ENCODE results near the gene ESRRG. TPM values are rescaled to one million over a fixed set of nuclear protein-coding genes. Genes with fewer than 3 reads are reported as not detected.

Gene ESRRG
- total and polyA plus RNA-seq, 2 donors (not counting 1 experiment from before 2014, with no cell fraction given): 0.06 TPM; not detected in 1

- no peaks in the 10 kb centered on the region for H3K4me1 Mint-ChIP-seq
- DNase-seq (no peak), ATAC-seq (ENCODE audit: low read depth) (no peak)
- Histone ChIP-seq H3K36me3 (replicated peaks in 1 of 2; ENCODE audit: control extremely low read depth in 1 of 2, control insufficient read depth in 1 of 2, extremely low read depth in 1 of 2, insufficient read depth in 2 of 2, low read length in 1 of 2) (no peaks in the 10 kb centered on the region), H4K20me1 (ENCODE audit: control insufficient read depth, insufficient read depth, low read length, poor library complexity, severe bottlenecking) (no peaks in the 10 kb centered on the region), H3K9me3 (ENCODE audit: control extremely low read depth in 1 of 3, control insufficient read depth in 2 of 3, insufficient read depth in 1 of 3, low read length in 2 of 3) (no peaks in the 10 kb centered on the region), H3K27ac (ENCODE audit: low read length in 2 of 2) (no peak overlapping the region), H3K4me3 (ENCODE audit: control extremely low read depth in 1 of 5, extremely low read depth in 1 of 5, insufficient read depth in 1 of 5, low read depth in 2 of 5, low read length in 4 of 5) (no peak overlapping the region), H3K9ac (ENCODE audit: low read length) (no peak overlapping the region), H3K4me2 (replicated peaks; ENCODE audit: low read depth, low read length, poor library complexity, severe bottlenecking) (no peak overlapping the region), H3K4me1 (ENCODE audit: control insufficient read depth in 2 of 2, insufficient read depth in 2 of 2, low read length in 2 of 2) (no peaks in the 10 kb centered on the region), H2AFZ (ENCODE audit: insufficient read depth, low read depth, low read length, poor library complexity, severe bottlenecking) (no peak overlapping the region), H3K79me2 (ENCODE audit: control insufficient read depth, insufficient read depth, low read length) (no peaks in the 10 kb centered on the region), H3K27me3 (replicated peaks in 1 of 4; ENCODE audit: control extremely low read depth in 1 of 4, control insufficient read depth in 3 of 4, insufficient read depth in 4 of 4, low read length in 3 of 4) (no peaks in the 10 kb centered on the region)
- no peak overlapping the region for H3K27ac Mint-ChIP-seq
- no peak overlapping the region for H3K4me3 Mint-ChIP-seq
- no peak for TF ChIP-seq EZH2 (IDR thresholded peaks at IDR 0.05; ENCODE audit: borderline replicate concordance, insufficient read depth, low read depth, low read length, poor library complexity, severe bottlenecking)
- TF ChIP-seq, protein P1, sequence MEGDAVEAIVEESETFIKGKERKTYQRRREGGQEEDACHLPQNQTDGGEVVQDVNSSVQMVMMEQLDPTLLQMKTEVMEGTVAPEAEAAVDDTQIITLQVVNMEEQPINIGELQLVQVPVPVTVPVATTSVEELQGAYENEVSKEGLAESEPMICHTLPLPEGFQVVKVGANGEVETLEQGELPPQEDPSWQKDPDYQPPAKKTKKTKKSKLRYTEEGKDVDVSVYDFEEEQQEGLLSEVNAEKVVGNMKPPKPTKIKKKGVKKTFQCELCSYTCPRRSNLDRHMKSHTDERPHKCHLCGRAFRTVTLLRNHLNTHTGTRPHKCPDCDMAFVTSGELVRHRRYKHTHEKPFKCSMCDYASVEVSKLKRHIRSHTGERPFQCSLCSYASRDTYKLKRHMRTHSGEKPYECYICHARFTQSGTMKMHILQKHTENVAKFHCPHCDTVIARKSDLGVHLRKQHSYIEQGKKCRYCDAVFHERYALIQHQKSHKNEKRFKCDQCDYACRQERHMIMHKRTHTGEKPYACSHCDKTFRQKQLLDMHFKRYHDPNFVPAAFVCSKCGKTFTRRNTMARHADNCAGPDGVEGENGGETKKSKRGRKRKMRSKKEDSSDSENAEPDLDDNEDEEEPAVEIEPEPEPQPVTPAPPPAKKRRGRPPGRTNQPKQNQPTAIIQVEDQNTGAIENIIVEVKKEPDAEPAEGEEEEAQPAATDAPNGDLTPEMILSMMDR (IDR thresholded peaks at IDR 0.05): no peak
- intact Hi-C loops (cut with micrococcal nuclease): no loop called here
- POLR2A ChIA-PET: no interaction called here
- H3K27me3 Mint-ChIP-seq: no peaks in the 10 kb centered on the region
- CTCF ChIA-PET: no interaction called here
- 93% methylated on average over 4 of the region's 4 CpGs for WGBS (ENCODE audit: insufficient coverage)
- H3K9me3 Mint-ChIP-seq (ENCODE audit: insufficient read depth): no peaks in the 10 kb centered on the region
Measured at GRCh38 chr1:216732121-216732520, 8.9 kb upstream of the ESRRG start.

- intact Hi-C loops (cut with micrococcal nuclease): no loop called here
- peaks cover 2% of the 10 kb centered on the region for H3K27me3 Mint-ChIP-seq
- WGBS (ENCODE audit: insufficient coverage): no CpG with 5 or more reads among the region's 6 CpGs
- CTCF ChIA-PET: no interaction called here
- ATAC-seq (ENCODE audit: low read depth): no peak
- Histone ChIP-seq H3K4me3 (ENCODE audit: control extremely low read depth in 1 of 5, extremely low read depth in 1 of 5, insufficient read depth in 1 of 5, low read depth in 2 of 5, low read length in 4 of 5) (no peak overlapping the region), H3K4me2 (replicated peaks; ENCODE audit: low read depth, low read length, poor library complexity, severe bottlenecking) (no peak overlapping the region), H3K27ac (ENCODE audit: low read length in 2 of 2) (no peak overlapping the region), H3K9me3 (ENCODE audit: control extremely low read depth in 1 of 3, control insufficient read depth in 2 of 3, insufficient read depth in 1 of 3, low read length in 2 of 3) (no peaks in the 10 kb centered on the region), H2AFZ (ENCODE audit: insufficient read depth, low read depth, low read length, poor library complexity, severe bottlenecking) (no peak overlapping the region), H3K27me3 (replicated peaks in 1 of 4; ENCODE audit: control extremely low read depth in 1 of 4, control insufficient read depth in 3 of 4, insufficient read depth in 4 of 4, low read length in 3 of 4) (no peaks in the 10 kb centered on the region), H3K79me2 (ENCODE audit: control insufficient read depth, insufficient read depth, low read length) (no peaks in the 10 kb centered on the region), H3K9ac (ENCODE audit: low read length) (no peak overlapping the region), H3K36me3 (replicated peaks in 1 of 2; ENCODE audit: control extremely low read depth in 1 of 2, control insufficient read depth in 1 of 2, extremely low read depth in 1 of 2, insufficient read depth in 2 of 2, low read length in 1 of 2) (no peaks in the 10 kb centered on the region), H3K4me1 (ENCODE audit: control insufficient read depth in 2 of 2, insufficient read depth in 2 of 2, low read length in 2 of 2) (no peaks in the 10 kb centered on the region), H4K20me1 (ENCODE audit: control insufficient read depth, insufficient read depth, low read length, poor library complexity, severe bottlenecking) (no peaks in the 10 kb centered on the region)
- no peak overlapping the region for H3K27ac Mint-ChIP-seq
- no peak overlapping the region for H3K4me3 Mint-ChIP-seq
- no peak for TF ChIP-seq EZH2 (IDR thresholded peaks at IDR 0.05; ENCODE audit: borderline replicate concordance, insufficient read depth, low read depth, low read length, poor library complexity, severe bottlenecking)
- TF ChIP-seq, protein P1 (IDR thresholded peaks at IDR 0.05): no peak
- H3K4me1 Mint-ChIP-seq: no peaks in the 10 kb centered on the region
- POLR2A ChIA-PET: no interaction called here
- no peak for DNase-seq
- H3K9me3 Mint-ChIP-seq (ENCODE audit: insufficient read depth): no peaks in the 10 kb centered on the region
Measured at GRCh38 chr1:216731562-216731961, 8.3 kb upstream of the ESRRG start.
